Measurements from ENCODE around the gene SH3RF3.

Gene SH3RF3

DNA sequence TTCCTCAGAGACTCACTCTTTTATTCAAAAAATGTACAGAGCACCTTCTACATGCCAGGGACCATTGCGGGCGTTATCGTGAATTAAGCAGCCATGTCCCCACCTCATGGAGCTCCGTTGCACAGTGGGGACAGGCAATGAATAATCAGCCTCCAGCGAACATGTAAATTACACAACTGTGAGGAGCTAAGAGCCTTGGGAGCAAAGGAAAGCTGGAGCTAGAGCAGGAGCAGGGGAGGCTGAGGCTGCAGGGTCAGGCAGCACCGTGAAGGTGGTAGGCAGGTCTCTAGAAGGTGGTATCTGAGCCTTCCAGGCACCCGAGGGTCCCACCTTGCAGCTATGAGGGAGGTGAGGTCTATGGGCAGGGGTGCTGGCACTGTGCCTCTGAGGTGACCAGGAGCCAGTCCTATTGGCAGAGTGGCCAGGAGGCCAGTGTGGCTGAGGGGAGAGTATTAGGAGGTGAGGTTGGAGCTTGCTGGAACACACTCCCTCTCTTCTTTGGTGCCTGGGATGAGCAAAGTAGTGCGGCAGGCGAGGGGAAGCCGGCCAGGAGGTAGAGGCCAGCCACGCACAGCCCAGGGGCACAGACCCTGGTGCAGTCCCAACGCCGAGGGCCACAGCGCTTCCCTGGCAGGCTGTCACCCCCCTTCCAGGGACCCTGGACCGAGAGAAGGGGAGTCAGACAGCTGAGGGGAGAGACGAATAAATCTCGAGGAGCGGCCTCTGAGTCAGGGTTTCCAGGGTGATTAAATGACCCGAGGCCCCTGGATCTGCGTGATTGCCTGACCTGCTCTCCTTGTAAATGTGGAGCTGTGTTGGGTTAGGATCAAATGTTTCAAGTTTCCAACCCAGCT, 317.5 kb downstream of the SH3RF3 start:
- H3K14ac ChIP-seq (ENCODE audit: low read length in 2 of 2) = peak overlapping the region in 1 of 2 experiments; percentile 19
- no peaks in the 10 kb centered on the region for H3K27me3 ChIP-seq (ENCODE audit: control insufficient read depth in 1 of 2, insufficient read depth in 1 of 2, low read length in 2 of 2)
- H2BK120ac ChIP-seq (ENCODE audit: low read depth, low read length) = peak overlapping the region; percentile 29
- H3K4ac ChIP-seq (ENCODE audit: low read depth in 1 of 2, low read length in 2 of 2) = no peak overlapping the region
- peaks cover 42% of the 10 kb centered on the region for H3K9me3 ChIP-seq (ENCODE audit: control insufficient read depth, low read length)
- WGBS = 83% methylated on average over 20 of the region's 20 CpGs
- no peak overlapping the region for H3K9ac ChIP-seq (ENCODE audit: low read length)
- DNase-seq = peak; percentile 53
- peak overlapping the region; percentile 96 for H3K27ac ChIP-seq (ENCODE audit: low read length, poor library complexity, severe bottlenecking)
- H3K4me1 ChIP-seq (ENCODE audit: control insufficient read depth, insufficient read depth, low read depth, low read length) = peaks cover 25% of the 10 kb centered on the region
- H2AK5ac ChIP-seq (ENCODE audit: low read length, severe bottlenecking) = peak overlapping the region; percentile 80
- no peak overlapping the region for H2AFZ ChIP-seq (ENCODE audit: low read depth, low read length)
- peak overlapping the region; percentile 27 to 51 for H2BK12ac ChIP-seq (ENCODE audit: low read length in 2 of 2)
- no peaks in the 10 kb centered on the region for H3K79me1 ChIP-seq (replicated peaks; ENCODE audit: low read length, poor library complexity, severe bottlenecking)
- H3K4me2 ChIP-seq (ENCODE audit: low read length, poor library complexity, severe bottlenecking) = peak overlapping the region; percentile 29
- peak overlapping the region; percentile 58 for H4K91ac ChIP-seq (ENCODE audit: low read length)
- H3K4me3 ChIP-seq (ENCODE audit: insufficient read depth in 1 of 2, low read depth in 1 of 2, low read length in 2 of 2) = no peak overlapping the region
- H4K8ac ChIP-seq (ENCODE audit: low read length) = no peak overlapping the region
- peaks cover 10 to 18% of the 10 kb centered on the region in 2 experiments for H3K36me3 ChIP-seq (ENCODE audit: control insufficient read depth in 1 of 2, insufficient read depth in 2 of 2, low read depth in 1 of 2, low read length in 2 of 2)
- peak overlapping the region; percentile 34 to 52 for H3K18ac ChIP-seq (ENCODE audit: low read depth in 1 of 2, low read length in 2 of 2)
- no peak overlapping the region for H2BK15ac ChIP-seq (ENCODE audit: low read depth, poor library complexity, severe bottlenecking)
- peak overlapping the region in 1 of 2 experiments; percentile 87 for H3K23ac ChIP-seq (ENCODE audit: low read length in 2 of 2)
- peak overlapping the region; percentile 98 for H2BK5ac ChIP-seq (ENCODE audit: low read depth, low read length, poor library complexity, severe bottlenecking)

DNA sequence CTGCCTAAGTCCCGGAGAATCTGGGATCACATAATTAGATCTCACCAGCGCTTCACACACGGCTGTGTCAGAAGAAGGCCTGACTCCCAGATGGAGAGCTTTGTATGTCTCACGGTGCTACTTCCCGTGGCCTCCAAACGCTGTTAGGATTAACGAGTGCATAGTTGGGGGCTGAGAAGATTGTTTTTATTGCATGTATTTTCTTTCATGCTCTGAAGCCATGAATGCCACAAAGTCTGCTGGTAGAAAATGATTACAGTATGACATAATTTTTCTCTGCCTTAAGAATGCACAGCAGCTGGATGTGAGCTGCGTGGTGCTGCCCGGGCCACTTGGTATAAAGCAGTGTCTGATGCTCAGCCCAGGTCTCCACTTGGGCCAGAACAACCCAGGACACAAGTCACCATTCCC, 318.3 kb downstream of the SH3RF3 start:
- H2BK5ac ChIP-seq (ENCODE audit: low read depth, low read length, poor library complexity, severe bottlenecking) = peak overlapping the region; percentile 95
- peak; percentile 87 for DNase-seq
- H3K79me1 ChIP-seq (replicated peaks; ENCODE audit: low read length, poor library complexity, severe bottlenecking) = no peaks in the 10 kb centered on the region
- peaks cover 31% of the 10 kb centered on the region for H3K4me1 ChIP-seq (ENCODE audit: control insufficient read depth, insufficient read depth, low read depth, low read length)
- H3K14ac ChIP-seq (ENCODE audit: low read length in 2 of 2) = no peak overlapping the region
- no peak overlapping the region for H2BK120ac ChIP-seq (ENCODE audit: low read depth, low read length)
- no peak overlapping the region for H3K18ac ChIP-seq (ENCODE audit: low read depth in 1 of 2, low read length in 2 of 2)
- WGBS = 50% methylated on average over 9 of the region's 9 CpGs
- H4K8ac ChIP-seq (ENCODE audit: low read length) = no peak overlapping the region
- no peak overlapping the region for H4K91ac ChIP-seq (ENCODE audit: low read length)
- no peak overlapping the region for H3K9ac ChIP-seq (ENCODE audit: low read length)
- no peak overlapping the region for H2AFZ ChIP-seq (ENCODE audit: low read depth, low read length)
- no peak overlapping the region for H2AK5ac ChIP-seq (ENCODE audit: low read length, severe bottlenecking)
- H3K36me3 ChIP-seq (ENCODE audit: control insufficient read depth in 1 of 2, insufficient read depth in 2 of 2, low read depth in 1 of 2, low read length in 2 of 2) = peaks cover 13 to 17% of the 10 kb centered on the region in 2 experiments
- no peak overlapping the region for H3K4me2 ChIP-seq (ENCODE audit: low read length, poor library complexity, severe bottlenecking)
- H2BK15ac ChIP-seq (ENCODE audit: low read depth, poor library complexity, severe bottlenecking) = no peak overlapping the region
- no peaks in the 10 kb centered on the region for H3K27me3 ChIP-seq (ENCODE audit: control insufficient read depth in 1 of 2, insufficient read depth in 1 of 2, low read length in 2 of 2)
- no peak overlapping the region for H3K4ac ChIP-seq (ENCODE audit: low read depth in 1 of 2, low read length in 2 of 2)
- H3K4me3 ChIP-seq (ENCODE audit: insufficient read depth in 1 of 2, low read depth in 1 of 2, low read length in 2 of 2) = no peak overlapping the region
- H2BK12ac ChIP-seq (ENCODE audit: low read length in 2 of 2) = no peak overlapping the region
- peak overlapping the region; percentile 98 for H3K27ac ChIP-seq (ENCODE audit: low read length, poor library complexity, severe bottlenecking)
- peaks cover 36% of the 10 kb centered on the region for H3K9me3 ChIP-seq (ENCODE audit: control insufficient read depth, low read length)
- H3K23ac ChIP-seq (ENCODE audit: low read length in 2 of 2) = no peak overlapping the region

DNA sequence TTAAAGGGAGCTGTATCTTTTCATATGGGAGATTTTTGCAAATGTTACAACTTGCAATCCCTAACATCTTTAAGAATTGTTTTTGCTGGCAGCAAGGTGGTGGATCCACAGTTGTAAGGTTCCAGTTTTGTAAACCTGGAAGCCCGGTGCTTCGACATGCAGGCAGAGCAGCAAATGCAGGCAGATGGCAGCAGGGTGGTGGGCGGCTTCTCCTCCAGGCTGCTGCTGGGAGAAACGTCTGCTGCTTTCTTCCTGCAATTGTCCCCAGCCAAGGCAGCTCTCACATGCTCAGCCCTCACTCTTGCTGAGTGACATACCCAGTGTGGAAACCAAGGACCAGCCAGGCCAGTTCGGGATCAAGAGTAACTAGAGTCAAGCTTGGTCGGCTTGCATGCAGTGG, 318.8 kb downstream of the SH3RF3 start:
- peak overlapping the region in 1 of 2 experiments; percentile 2 for H3K18ac ChIP-seq (ENCODE audit: low read depth in 1 of 2, low read length in 2 of 2)
- H3K4me2 ChIP-seq (ENCODE audit: low read length, poor library complexity, severe bottlenecking) = no peak overlapping the region
- H2AFZ ChIP-seq (ENCODE audit: low read depth, low read length) = no peak overlapping the region
- H2BK5ac ChIP-seq (ENCODE audit: low read depth, low read length, poor library complexity, severe bottlenecking) = peak overlapping the region; percentile 95
- H3K79me1 ChIP-seq (replicated peaks; ENCODE audit: low read length, poor library complexity, severe bottlenecking) = no peaks in the 10 kb centered on the region
- peaks cover 31% of the 10 kb centered on the region for H3K9me3 ChIP-seq (ENCODE audit: control insufficient read depth, low read length)
- H2BK15ac ChIP-seq (ENCODE audit: low read depth, poor library complexity, severe bottlenecking) = no peak overlapping the region
- no peak overlapping the region for H3K23ac ChIP-seq (ENCODE audit: low read length in 2 of 2)
- peak overlapping the region; percentile 13 for H2AK5ac ChIP-seq (ENCODE audit: low read length, severe bottlenecking)
- H2BK12ac ChIP-seq (ENCODE audit: low read length in 2 of 2) = no peak overlapping the region
- no peak overlapping the region for H4K8ac ChIP-seq (ENCODE audit: low read length)
- no peak overlapping the region for H3K4me3 ChIP-seq (ENCODE audit: insufficient read depth in 1 of 2, low read depth in 1 of 2, low read length in 2 of 2)
- peaks cover 13% of the 10 kb centered on the region in 2 experiments for H3K36me3 ChIP-seq (ENCODE audit: control insufficient read depth in 1 of 2, insufficient read depth in 2 of 2, low read depth in 1 of 2, low read length in 2 of 2)
- peak overlapping the region; percentile 98 for H3K27ac ChIP-seq (ENCODE audit: low read length, poor library complexity, severe bottlenecking)
- DNase-seq = no peak
- H3K27me3 ChIP-seq (ENCODE audit: control insufficient read depth in 1 of 2, insufficient read depth in 1 of 2, low read length in 2 of 2) = no peaks in the 10 kb centered on the region
- H3K14ac ChIP-seq (ENCODE audit: low read length in 2 of 2) = no peak overlapping the region
- no peak overlapping the region for H2BK120ac ChIP-seq (ENCODE audit: low read depth, low read length)
- peak overlapping the region; percentile 18 for H4K91ac ChIP-seq (ENCODE audit: low read length)
- peaks cover 34% of the 10 kb centered on the region for H3K4me1 ChIP-seq (ENCODE audit: control insufficient read depth, insufficient read depth, low read depth, low read length)
- H3K9ac ChIP-seq (ENCODE audit: low read length) = no peak overlapping the region
- H3K4ac ChIP-seq (ENCODE audit: low read depth in 1 of 2, low read length in 2 of 2) = no peak overlapping the region
- 88% methylated on average over 6 of the region's 6 CpGs for WGBS

DNA sequence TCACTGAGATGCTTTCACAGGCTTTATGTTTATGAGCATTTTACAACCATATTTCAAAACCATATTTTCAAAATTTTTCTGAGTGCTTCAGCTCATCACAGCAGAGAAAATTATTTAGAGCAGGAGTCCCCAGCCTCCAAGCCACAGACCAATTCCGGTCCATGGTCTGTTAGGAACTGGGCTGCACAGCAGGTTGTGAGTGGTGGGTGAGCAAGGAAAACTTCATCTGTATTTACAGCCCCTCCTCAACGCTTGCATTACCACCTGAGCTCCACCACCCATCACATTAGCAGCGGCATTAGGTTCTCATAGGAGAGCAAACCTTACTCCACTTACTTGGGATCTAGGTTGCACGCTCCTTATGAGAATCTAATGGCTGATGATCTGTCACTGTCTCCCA, 319.2 kb downstream of the SH3RF3 start:
- no peak overlapping the region for H3K4ac ChIP-seq (ENCODE audit: low read depth in 1 of 2, low read length in 2 of 2)
- H3K79me1 ChIP-seq (replicated peaks; ENCODE audit: low read length, poor library complexity, severe bottlenecking) = no peaks in the 10 kb centered on the region
- WGBS = 100% methylated on average over 4 of the region's 4 CpGs
- no peak overlapping the region for H3K4me2 ChIP-seq (ENCODE audit: low read length, poor library complexity, severe bottlenecking)
- H3K18ac ChIP-seq (ENCODE audit: low read depth in 1 of 2, low read length in 2 of 2) = no peak overlapping the region
- no peak overlapping the region for H2BK12ac ChIP-seq (ENCODE audit: low read length in 2 of 2)
- H3K27me3 ChIP-seq (ENCODE audit: control insufficient read depth in 1 of 2, insufficient read depth in 1 of 2, low read length in 2 of 2) = no peaks in the 10 kb centered on the region
- no peak overlapping the region for H2BK15ac ChIP-seq (ENCODE audit: low read depth, poor library complexity, severe bottlenecking)
- no peak overlapping the region for H2BK120ac ChIP-seq (ENCODE audit: low read depth, low read length)
- peak overlapping the region; percentile 13 for H2AK5ac ChIP-seq (ENCODE audit: low read length, severe bottlenecking)
- peaks cover 26% of the 10 kb centered on the region for H3K9me3 ChIP-seq (ENCODE audit: control insufficient read depth, low read length)
- no peak overlapping the region for H4K8ac ChIP-seq (ENCODE audit: low read length)
- peaks cover 34% of the 10 kb centered on the region for H3K4me1 ChIP-seq (ENCODE audit: control insufficient read depth, insufficient read depth, low read depth, low read length)
- peak overlapping the region; percentile 98 for H3K27ac ChIP-seq (ENCODE audit: low read length, poor library complexity, severe bottlenecking)
- H3K23ac ChIP-seq (ENCODE audit: low read length in 2 of 2) = peak overlapping the region in 1 of 2 experiments; percentile 60
- H2BK5ac ChIP-seq (ENCODE audit: low read depth, low read length, poor library complexity, severe bottlenecking) = peak overlapping the region; percentile 95
- H2AFZ ChIP-seq (ENCODE audit: low read depth, low read length) = no peak overlapping the region
- no peak overlapping the region for H4K91ac ChIP-seq (ENCODE audit: low read length)
- H3K14ac ChIP-seq (ENCODE audit: low read length in 2 of 2) = no peak overlapping the region
- no peak overlapping the region for H3K4me3 ChIP-seq (ENCODE audit: insufficient read depth in 1 of 2, low read depth in 1 of 2, low read length in 2 of 2)
- DNase-seq = no peak
- no peak overlapping the region for H3K9ac ChIP-seq (ENCODE audit: low read length)
- H3K36me3 ChIP-seq (ENCODE audit: control insufficient read depth in 1 of 2, insufficient read depth in 2 of 2, low read depth in 1 of 2, low read length in 2 of 2) = peaks cover 9 to 13% of the 10 kb centered on the region in 2 experiments

Measured in mesenchymal stem cell (in vitro differentiated cells and primary cell).